ENCODE data around the gene RBMS3.
A peak's percentile ranks its signal among the peaks of the same experiment; 100 is the strongest.

RBMS3 gene

DNA sequence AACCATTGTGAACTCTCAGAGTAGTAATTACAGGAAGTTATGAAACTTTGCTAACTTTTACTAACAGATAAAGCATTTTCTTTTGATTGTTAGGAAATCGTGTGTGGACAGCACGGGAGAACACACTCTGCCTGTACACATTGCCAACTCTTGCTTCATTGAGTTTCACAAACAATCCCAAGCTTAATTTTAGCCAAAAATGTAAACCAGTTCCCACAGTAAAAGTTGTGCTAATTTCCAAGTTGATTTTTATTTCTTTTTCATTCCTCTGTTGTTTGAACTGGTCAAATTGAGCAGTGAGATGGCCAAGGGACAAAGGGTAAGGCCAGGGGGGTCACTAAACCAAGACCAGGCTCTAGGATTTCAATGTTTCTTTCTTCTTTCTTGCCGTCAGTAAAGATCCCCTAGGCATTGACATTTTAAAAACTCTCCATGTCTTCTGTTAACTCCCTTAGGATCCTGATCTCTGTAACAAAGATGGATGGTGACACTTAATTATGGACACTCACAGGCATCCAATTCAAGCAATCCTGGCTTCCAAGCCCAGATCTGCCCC, 414.9 kb downstream of the RBMS3 start:
- DNase-seq: no peak

DNA sequence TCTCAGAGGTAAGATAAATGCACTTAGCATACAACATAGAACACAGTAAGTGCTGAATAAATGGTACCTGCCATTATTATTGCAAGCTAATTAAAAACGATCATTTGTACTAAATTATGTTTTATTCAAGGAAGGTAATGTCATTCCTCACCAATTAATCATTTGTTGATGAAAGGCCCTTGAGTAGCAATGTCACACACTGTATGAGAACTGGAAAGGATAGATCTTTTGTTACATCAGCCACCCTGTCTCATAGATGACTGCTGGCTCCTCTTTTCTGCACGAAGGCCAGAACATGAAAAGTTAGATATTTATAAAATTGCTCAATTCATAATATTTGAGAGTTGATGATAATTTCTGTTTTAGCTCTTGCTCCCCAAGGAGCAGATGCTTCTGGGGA, 415.4 kb downstream of the RBMS3 start:
- no peak for DNase-seq

DNA sequence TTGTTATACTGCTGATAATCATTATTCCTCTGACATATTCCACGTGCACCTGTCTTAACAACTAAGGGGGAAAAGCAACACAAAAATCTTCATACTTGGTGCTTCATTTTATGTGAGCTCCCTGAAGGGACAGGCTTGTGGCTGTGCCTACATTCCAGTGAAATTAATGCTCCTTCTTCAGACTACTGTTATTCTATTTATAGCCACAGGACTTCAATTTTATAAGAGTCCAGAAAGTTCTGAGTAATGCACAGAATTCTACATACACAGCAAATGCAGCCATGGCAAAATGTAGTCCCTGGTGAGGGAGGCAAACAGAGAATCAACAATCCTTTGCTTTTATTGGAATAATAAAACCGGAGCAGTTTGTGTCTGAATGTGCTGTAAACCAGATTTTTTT, 417.1 kb downstream of the RBMS3 start:
- no peak for DNase-seq

DNA sequence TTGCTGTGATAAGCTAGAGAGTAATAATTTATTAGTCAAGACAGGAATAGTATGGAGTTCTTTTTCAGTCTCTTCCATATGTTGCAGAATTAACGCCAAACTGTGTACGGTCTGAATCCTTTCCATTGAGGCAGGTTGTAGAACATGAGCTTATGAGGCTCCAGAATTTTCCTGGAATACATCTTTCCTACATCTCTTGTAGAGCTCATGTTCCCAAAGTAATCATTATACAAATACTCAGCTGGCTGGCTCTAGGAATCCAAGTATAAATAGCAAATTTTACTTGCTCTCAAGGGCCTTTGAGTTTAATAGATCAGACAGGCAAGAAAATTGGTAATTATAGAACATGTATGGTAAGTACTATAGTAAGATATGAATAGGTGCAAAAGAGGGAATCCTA, 419.4 kb downstream of the RBMS3 start:
- no peak for DNase-seq

DNA sequence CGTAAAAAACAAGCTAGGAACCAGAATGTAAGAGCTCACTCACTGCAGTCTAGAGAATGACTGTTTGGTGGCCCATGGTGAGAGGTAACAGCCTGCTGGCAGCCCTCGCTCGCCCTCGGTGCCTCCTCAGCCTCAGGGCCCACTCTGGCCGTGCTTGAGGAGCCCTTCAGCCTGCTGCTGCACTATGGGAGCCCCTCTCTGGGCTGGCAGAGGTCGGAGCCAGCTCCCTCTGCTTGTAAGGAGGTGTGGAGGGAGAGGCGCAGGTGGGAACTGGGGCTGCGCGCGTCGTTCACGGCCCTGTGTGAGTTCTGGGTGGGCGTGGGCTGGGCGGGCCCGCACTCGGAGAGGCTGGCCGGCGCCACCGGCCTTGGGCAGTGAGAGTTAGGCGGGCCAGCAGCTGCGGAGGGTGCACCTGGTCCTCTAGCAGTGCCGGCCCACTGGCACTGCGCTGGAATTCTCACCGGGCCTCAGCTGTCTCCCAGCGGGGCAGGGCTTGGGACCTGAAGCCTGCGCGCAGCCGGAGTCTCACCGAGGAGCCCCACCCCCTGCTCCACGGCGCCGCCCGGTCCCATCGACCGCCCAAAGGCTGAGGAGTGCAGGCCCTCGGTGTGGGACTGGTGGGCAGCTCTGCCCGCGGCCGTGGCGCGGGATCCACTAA, 420.6 kb downstream of the RBMS3 start:
- no peak for DNase-seq

DNA sequence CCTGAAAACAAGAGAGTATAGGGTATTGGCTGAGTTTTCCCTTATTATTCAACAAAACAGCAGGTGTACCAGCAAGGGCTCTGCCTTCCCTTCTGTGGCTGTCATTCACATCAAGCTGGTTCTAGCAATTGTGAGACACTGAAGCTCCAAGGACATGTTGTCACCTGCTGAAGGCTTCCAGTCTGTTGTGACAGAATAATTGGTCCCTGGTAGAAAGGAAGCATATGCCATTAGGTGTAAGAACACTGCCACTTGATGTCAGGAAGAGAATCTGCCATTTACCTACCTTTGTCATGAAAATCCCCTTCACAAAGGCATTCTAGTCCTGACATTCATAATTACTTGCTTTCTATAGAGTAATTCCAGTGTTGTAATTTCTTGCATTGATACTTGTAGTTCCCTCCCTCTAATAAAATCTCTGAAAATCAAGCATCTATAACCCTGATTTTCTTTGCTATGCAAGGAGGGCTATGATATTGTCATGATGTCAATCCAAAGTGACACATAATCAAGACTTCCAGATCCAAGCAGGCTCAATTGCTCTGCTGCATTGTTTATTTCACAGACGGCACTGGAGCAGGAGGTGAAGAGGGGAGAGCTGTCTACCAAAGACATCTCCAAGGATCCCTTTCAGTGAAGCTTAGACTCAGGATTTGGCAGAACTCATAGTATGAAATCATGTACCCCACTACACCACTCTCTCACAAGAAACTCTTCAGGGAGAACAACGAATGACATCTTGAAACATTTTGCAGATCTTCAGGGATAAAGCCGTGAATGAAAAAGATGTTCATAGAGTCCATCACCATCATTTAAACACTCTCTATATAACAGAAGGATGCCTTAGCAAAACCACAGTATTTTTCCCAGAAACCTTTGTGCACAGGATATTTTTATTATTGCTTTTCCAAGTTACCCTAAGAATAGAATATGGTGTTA, 425.3 kb downstream of the RBMS3 start:
- DNase-seq: peak; percentile 70

DNA sequence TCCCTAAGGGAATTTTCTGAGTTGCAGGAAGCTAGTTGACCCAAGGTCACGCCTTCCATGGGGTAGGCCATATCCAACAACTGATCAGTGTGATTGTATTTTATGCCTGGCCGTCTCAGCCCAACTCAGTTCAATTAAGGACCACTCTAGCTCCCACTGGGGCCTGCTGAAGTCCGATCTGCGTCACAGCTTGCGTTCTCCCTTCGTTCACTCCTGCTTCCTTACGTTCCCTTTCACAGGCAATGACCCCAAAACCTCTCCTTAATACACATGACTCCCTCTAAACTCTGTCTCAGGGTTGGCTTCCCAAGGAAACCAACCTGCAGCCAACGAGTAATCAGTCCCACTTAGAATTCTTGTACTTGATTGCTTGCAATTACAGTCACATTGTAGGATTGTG, 428.0 kb downstream of the RBMS3 start:
- no peak for DNase-seq

DNA sequence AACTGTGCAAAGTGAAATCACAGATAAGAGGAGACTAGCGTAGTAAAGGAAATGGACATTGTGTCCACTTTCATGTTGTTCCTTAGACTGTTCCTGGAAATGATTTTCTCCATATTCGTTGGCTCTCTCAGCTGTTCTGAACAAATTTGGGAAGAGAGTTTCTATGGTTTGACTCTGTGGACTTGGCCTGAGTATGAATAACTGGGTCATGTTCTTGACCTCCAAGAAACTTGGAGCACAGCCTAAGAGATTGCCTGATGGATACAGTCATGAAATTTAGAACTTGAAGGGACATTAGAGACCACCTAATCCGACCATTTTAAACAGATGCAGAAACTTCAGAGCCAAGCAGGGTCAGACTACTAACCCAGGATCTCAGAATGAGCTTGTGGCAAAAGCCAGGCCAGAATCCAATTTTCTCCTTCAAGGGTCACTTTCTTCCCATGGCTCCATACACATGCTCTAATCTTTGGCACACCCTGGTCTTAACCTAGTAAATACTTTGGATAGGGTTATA, 430.4 kb downstream of the RBMS3 start:
- no peak for DNase-seq

DNA sequence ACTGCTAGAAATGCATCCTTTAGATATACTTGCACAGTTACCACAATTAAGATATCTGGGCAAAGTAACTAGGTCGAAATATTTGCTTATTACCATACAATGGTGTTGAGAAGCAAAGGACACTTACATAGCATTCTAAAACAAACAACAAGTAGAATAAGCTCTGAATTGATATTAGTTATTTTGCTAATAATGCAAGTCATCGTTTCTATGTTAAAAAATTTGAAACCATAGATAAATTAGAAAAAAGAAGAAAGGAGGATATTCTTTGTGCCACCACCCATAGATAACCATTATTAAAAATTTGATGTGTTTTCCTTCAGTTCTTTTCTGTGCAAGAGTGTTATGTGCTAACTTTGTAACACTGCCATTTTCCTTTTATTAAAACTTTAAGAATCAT, 435.3 kb downstream of the RBMS3 start:
- no peak for DNase-seq

DNA sequence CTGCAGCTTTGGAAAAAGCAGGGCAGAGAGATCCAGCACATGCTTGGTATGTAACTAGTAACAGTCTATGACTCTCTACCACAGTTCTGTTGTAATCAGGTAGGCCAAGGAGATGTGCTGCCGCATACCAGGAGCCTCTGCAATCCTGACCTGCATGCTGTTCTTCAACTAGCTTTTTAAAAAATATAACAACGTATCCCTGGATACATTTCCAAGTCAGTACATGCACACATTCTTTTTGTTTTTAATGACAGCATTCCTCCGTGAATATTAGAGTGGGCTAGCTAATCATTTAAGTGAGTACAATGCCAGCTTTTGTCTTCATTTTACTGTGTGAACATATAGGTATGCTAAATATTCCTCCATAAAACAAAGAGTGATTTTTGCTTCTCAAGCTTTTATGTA, 437.8 kb downstream of the RBMS3 start:
- no peak for DNase-seq

DNA sequence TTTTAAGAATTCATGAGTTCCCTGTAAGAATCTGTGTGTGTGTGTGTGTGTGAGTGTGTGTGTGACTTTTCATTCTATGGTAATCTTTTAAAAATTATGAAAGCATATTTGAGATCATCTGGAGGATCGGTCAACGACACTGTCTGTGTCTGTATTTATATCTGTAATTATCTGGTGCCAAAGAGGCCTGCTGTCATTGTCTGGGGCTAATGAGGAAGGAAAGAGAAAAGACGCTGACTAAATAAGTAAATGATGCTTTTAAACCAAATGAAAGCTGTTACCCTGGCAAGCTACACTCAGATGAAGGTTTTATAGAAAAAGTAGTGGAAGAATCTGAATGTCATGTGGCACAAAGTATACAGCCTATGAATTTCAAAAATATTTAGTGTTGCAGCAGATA, 439.8 kb downstream of the RBMS3 start:
- peak; percentile 46 for DNase-seq

DNA sequence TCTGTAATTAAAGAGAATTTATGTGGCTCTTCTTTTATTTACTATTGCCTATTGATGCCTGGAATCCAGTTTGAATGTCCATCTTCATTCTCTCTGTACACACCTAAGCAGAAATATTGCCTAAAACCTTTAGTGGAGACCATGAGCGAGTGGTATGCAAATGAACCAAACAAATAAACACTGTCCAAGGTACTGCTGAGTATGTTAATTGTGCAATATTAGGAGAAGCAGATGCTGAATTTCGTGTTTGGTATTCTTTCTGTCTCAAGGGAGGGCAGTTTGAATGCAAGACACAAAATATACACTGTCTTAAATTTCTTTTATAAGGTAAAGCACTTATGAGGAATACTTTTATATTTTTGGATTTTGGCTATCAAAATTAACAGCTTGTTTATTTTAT, 440.9 kb downstream of the RBMS3 start:
- no peak for DNase-seq

DNA sequence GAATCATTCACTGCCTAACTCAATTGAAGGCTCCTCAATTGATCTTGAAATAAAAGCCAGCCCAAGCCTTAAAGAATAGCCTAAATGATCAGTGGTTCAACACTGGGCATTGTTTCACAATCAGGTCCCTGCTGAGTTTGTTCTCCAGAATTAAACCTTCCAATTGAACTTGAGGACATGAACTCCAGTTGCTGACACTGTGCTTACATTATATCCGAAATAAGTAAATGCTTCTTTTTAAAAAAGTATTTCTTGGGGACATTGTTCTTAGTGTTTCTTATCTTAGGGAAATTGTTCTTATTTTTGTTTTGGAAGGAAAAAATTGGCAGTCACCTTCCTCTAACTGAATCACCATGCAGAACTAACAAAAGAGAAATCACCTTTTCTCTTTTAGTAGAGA, 450.2 kb downstream of the RBMS3 start:
- DNase-seq: no peak

DNA sequence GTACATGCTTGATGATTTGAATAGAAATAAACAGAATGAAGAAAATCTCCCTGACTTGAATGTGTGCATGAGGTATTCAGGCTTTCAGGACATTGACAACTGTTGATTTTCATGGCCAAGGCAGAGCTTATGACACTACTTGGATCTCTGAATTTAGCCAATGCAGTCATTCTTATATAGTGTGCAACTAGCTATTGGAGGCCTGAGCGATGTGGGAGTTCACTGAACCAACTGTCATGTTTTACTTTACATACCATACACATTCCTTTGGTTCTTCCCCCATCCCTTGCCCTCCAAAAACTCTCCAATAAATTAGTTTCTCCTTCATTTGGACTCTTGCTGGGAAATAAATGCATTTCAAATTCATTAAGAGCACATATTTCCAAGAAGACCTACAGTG, 460.4 kb downstream of the RBMS3 start:
- no peak for DNase-seq

DNA sequence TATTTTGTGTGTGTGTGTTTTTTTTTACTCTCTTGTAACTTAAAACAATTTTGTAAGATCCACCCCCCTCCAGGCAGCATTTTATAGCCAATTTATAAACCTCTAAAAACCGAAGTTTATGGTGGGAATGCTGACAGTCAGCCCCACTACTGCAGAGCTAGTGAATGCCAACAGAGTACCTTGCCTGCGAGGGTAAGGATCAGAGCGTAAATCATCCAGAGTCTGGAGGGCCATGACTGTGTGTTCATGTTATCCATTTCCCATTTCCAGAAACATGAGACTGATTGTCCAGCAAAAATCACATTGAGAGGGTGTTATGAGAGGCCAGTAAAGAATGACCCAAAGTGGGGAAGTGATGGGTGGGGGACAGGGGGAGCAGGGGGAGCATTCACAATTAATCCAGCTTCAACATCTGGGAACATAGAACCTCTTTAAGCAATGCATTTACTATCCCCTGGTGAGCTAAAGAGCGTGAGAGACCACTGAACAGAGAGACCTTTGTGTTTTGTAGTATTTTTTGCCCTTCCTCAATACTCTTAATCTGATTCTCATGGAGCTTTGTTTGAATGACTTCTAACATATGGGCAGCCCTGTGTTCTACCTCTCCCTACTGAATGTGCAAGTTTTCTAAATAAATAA, 464.5 kb downstream of the RBMS3 start:
- DNase-seq: no peak

DNA sequence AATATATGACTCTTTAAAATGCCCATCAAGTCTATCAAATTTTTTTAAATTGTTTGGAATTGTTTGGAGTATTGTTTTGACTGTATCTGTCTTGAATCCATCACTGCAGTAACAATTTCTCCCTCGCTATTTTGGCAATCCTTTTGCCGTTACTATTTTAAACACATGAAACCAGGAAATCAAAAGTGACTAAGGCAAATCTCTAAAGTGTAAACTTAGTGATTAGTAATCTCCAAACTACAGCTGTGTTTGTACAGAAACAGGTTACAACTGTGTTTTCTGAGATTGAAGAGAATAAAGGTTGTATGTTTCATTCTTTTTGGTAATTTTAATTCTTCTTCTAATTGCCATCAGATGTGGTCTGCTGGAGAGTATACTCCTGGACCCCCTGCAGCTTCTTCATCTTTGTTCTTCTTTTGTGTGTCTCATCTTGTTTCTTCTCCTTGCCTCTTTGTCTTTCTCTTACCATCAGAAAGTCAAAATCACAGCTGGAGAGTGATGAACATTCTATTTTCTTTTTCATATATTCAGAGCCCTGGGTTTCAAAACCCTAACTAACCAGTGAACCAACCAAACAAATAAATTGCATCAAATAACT, 465.4 kb downstream of the RBMS3 start:
- no peak for DNase-seq

DNA sequence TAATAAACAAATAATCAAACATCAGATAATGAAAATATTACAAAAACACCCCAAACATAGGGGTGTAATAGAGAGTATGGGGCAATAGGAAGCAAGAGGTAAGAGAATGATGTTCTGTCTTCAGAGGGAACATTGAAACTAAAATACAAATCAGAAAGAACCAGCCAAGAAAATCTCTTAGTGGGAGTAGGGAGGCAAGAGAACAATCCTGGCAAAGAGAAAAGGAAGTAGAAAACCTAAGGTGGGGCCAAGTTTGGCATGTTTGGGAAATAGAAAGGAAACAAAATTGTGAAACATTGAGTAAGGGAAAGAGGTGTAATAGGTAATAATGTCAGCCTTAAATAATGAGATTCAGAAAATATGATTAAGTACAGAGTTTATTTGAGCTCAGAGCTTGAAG, 467.1 kb downstream of the RBMS3 start:
- DNase-seq: no peak

DNA sequence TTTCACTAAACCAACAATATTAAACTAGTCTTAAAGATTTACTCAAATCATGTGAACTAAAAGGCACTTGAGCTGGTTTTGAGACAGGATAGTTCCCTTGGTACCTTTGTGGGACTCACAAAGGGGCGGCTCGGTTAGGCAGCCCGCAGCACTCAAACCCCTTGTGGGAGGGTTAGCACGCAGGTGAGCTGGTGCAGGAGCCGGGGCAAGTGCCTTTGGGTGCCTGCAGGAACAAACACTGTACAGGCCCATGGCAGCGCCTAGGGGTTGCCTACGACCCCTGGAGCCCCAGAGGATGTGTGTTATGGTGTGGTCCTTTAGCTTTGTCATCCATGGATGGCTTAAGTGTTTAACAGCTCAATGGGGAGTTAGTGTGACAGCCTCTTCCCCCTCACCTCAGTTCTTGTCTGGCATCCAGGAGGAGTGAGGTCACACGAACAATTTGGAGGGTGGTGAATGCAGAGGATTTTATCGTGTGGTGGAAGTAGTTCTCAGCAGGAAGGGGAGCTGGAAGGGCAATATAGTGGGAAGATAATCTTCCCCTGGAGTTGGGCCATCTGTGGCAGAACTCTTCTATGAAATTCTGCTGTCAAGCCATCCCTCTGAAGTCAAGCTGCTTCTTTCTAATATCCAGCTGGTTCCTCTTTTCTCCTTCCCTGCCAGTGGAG, 470.9 kb downstream of the RBMS3 start:
- no peak for DNase-seq

DNA sequence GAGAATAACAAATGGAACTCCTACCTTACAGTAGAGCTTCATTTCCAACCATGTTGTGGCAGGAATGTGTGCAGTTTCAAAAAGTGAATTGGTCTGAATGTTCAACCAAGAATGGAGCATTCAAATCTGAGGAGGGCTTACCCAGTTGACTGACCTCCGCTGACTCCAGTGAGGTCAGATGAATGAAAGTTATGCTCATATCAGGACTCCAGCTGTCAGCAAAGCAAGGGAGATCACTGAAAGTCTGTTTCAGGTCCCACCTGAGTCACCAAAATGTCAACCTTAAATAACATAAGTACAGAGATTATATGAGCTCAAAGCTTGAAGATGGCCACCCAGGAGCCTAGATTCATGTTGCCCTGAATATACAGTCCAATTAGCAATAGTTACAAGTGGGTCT, 473.5 kb downstream of the RBMS3 start:
- DNase-seq: no peak

DNA sequence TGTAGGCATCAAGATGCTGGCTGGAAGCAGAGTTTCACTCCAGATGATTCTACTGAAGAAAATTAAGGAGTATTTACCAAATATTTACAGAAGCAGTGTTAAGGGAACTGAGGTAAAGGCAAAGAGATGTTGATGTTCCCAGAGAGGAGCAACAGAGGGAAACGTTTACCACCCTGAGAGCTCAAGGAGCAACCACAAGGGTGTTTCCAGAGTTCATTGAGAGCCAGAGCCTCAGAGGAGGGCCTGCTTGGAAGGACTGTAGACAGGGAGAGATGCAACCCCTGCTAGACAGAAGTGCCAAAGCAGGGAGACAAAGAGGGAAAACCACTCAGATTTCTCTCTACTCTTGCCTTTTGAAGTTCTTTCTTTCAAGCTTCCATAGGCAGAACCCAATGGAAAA, 474.5 kb downstream of the RBMS3 start:
- no peak for DNase-seq

DNA sequence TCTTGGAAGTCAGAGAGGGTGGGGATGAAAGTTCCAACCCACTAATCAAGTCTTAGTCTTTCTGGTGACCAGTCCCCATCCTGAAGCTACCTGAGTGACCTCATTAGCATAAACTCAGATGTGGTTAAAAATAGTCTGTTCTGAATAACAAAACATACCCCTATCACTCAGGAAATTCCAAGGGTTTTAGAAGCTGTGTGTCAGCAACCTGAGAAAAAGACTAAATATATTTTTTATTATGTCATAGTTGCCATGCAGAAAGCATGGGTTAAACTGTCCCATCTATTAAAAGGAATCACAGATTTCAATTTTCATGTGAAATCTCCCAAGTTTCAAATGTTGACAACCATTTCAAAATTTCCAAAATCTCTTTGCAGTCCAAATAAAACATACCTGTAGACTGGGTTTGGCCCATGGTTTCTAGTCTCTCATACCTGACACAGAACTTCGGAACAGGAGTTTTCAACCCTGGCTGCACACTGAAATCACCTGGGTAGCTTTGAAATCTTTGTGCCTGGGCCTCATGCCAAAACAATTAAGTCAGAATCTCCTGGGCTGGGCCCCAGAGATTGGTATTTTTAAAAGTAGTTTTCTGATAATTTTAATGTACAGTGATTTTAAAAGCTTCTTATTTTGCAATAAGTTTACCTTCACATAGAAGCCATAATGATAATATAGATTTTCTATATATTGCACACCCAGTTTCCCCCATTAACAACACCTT, 476.3 kb downstream of the RBMS3 start:
- peak; percentile 17 for DNase-seq

DNA sequence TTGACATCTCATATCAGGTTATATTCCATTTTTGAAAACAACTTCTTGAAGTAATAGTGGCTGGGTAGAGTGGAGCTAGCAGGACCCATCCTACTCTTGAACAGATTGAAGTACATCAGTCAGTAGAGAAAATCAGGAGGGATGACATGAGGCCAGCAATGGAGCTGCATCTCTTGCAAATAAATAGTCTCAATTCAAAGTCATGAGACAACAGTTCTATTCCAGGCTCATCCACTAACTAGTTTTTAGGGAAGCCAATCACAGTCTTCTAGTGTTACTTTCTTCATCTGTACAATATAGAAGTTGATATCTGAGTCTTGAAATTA, 477.2 kb downstream of the RBMS3 start:
- no peak for DNase-seq
